Measurements from ENCODE around the gene CDKAL1.

CDKAL1 gene

DNA sequence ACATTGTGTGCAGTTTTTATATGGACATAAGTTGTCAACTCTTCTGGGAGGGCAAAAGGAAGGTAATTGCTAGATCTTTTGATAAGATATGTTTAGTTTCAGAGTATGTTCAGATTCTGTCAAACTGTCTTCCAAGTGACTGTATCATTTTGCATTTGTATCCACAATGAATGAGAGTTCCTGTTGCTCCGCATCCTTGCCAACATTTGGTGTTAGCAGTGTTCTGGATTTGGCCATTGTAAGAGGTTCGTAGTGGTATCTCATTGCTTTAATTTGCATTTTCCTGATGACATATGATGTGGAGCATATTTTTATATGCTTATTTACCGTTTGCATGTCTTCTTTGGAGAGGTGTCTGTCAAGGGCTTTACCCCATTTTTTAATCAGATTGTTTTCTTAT, 150.2 kb downstream of the CDKAL1 start:
- DNase-seq: no peak

DNA sequence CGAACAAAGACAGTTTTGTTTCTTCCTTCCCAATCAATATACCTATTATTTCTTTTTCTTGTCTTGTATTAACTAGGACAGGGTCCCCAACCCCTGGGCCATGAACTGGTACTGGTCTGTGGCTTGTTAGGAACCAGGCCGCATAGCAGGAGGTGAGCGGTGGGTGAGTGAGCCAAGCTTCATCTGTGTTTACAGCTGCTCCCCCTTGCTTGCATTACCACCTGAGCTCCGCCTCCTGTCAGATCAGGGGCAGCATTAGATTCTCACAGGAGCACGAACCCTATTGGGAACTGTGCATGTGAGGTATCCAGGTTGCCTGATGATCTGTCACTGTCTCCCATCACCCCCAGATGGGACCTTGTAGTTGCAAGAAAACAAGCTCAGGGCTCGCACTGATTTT, 151.9 kb downstream of the CDKAL1 start:
- no peak for DNase-seq

DNA sequence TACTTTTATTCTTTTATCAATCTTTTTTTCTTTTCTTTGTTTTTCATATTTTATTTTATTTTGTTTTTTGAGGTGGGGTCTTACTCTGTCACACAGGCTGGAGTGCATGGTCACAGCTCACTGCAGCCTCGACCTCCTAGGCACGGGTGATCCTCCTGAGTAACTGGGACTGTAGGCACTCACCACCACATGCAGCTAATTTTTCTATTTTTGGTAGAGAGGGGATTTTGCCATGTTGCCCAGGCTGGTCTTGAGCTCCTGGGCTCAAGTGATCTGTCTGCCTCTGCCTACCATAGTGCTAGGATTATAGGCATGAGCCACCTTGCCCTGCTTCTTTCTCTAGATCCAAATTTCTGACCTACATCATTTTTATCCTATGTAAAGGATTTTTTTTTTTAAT, 153.2 kb downstream of the CDKAL1 start:
- DNase-seq: no peak

DNA sequence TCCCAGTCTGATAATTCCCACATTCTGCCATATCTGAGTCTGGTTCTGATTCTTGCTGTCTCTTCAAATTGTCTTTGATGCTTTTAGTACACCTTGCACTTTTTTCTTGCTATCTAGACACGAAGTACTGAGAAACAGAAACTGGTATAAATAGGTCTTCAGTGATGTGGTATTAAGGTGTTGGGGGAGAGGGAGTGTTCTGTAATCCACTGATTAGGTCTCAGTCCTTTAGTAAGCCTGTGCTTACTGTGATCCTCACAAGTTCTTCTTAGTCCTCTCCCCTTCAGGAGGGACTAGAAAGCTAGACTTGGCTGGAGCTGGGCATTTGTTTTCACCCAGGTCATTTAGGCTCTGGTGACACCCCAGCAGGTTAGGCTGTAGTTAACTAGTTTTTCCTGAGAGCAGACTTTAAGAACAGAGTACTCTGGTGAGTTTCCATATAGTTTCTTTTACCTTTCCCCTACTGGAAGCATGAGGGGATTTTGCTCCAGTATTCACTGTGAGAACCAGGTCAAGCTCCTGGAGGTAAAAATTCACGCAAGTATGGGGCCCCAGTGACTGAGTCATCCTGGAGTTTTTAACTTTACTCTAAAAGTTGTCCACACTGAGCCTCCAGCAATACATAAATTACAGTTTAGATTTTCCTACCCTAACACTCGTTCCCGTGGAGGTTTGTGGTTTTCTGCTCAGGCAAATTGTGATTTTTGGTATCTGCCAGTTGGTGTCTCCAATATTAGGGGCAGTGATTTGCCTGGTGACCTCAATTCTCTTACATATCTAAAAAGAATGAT, 154.6 kb downstream of the CDKAL1 start:
- no peak for DNase-seq

DNA sequence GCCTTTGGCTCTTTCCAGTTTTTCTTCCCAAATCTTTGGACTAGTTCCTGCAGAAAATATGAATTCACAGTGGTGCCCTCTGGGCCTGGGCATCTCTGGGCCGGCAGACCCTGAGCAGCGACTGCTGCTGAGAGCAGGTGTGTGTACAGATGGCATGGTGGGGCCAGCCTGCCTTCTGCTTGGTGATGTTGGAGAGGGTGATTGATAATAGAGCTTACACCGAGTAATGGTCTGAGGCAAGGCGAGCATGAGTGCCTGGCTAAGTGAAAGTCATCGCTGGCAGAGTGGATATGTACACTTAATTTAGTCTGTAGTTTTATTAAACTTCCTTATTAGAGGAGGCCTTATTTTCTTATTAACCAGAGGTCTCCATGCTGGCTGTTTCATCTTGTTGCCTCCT, 156.9 kb downstream of the CDKAL1 start:
- no peak for DNase-seq

DNA sequence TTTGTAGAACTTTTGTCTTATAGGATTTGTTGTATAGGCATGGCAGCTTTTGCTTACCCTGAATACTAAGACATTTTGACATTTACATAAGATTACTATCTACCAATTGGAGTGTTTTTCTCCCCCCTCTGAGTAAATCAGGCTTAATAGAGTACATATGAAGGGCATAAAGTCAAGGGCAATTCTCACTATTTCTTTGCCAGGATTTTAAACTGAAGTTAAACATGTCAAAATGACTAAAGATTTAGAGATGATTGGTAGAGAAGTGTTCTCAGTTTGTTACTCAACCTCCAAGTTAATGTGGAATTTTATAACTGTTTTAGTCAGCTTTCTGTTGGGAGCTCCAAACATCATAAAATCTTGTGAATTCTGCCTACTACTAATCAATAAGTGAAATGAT, 157.8 kb downstream of the CDKAL1 start:
- DNase-seq: no peak

DNA sequence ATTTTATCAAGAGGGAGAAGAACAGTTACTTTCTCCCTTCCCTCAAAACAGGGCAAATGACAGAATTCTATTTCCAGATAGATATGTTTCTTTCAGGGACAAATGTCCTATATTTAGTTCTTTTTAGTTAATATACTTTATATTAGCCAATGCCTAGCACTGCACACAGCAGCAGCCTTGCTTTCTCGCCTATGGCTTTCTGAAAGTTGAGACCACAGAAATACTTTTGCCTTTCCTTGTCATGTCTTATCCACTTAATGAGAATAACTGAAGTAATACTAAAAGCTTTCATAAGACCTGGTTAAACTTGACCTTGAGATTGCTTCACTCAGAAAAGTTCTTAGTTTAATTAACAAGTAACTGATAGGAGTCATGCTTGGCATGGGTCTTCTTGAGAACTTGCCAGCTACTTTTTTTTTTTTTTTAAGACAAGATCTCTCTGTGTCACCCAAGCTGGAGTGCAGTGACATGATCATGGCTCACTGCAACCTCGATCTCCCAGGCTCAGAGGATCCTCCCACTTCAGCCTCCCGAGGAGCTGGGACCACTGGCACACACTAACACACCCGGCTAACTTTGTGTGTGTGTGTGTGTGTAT, 159.3 kb downstream of the CDKAL1 start:
- DNase-seq: no peak

DNA sequence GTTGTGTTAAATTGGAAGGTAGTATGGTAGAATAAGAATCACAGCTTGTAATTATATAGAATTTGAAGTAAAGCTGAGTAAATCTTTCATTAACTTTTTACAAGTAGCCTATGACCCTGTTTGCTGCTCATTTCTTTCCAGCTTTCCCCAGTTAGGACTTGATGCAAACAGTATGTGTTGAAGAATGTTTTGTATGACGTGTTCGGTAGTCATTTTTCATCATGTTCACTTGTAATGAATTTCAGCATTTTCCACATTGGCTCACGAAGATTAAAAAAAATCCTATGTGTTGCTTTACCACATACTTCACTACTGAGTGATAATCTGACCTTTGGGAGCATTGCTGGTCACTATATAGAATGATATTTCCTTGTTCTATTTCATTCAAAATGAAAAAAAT, 162.4 kb downstream of the CDKAL1 start:
- DNase-seq: no peak

DNA sequence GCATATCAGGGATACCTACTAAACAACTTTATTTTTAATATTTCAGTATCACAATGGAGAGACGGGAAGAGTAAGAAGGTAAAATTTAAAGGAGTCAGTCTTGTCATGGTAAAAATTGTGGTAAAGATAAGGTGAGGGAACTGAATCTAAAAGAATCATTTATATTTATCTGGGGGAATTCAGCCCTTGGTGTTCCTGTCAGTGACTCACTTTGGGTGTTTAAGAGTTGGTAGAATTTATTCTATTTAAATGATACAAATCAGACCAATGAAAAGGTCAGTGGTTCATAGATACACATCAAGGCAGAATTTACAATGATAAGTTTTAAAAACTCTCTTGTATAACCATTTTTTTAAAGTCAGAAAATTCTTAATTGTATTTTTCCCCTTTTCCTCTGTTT, 164.4 kb downstream of the CDKAL1 start:
- DNase-seq: no peak

DNA sequence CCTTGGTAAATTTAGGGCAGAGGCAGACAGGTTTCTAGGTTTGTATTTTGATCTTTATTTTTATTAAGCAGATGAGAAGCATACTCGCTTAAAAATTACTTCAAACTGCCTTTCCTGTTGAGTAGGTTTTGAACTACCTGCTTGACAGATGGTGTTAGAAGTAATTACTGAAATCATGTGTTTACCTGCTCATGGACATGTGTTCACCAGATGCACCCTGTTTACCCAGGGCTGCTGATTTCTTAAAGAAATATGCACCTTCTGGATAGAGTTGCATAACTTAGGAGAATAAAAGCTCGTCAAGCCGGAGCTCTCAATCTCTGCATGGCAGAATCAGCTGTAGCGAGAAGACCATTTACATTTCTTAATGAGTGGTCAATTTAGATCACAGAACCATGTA, 165.1 kb downstream of the CDKAL1 start:
- no peak for DNase-seq

DNA sequence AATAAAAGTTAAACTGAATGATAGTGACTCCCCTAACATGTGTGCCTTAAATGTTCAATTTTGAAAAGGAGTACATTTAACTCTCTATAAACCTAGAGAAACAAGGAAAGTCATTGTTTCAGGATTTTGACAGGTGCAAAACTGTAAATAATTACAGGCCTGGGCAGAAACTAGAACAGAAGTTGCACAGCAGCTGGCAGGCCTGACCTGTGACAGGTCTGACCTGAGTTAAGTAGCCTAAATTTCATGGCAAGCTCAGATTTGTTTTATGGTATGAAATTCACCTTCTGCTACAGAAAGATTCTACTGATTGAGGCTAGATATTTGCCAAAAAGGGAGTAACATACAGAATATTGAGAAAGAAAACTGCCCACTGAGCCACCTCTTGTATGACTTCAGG, 166.1 kb downstream of the CDKAL1 start:
- no peak for DNase-seq

DNA sequence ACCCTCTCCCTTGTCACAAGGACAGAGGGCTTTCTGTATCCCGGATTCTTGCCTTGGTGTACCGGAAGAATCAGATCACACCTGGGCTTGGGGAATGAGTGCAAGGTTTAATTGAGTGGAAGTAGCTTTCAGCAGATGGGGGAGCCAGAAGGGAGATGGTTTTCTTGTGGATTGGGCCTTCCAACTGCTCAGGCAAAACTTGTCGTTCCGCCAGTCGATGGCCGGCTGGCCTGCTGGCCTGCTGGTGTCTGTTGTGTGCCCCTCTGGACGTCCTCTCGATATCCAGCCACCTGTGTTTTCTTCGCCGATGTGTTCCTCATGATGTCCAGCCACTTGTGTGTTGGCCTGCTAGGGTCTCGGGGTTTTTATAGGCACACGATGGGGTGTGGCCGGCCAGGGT, 168.1 kb downstream of the CDKAL1 start:
- DNase-seq: no peak

DNA sequence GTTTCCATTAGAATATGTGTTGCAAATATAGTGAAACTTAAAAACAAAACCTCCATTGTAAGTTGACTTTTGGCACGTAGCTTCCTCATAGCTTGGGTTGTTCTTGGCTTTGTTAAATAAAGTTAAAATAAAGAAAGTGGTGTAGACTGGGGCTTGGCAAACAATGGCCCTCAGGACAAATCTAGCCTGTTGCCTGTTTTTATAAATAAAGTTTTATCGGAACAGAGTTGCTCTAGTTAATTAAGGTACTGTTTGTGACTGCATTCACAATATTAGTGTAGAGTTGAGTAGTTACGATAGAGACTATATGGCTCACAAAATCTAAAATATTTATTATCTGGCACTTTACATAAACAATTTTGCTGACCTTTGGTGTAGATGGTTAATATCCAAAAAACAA, 168.8 kb downstream of the CDKAL1 start:
- no peak for DNase-seq

DNA sequence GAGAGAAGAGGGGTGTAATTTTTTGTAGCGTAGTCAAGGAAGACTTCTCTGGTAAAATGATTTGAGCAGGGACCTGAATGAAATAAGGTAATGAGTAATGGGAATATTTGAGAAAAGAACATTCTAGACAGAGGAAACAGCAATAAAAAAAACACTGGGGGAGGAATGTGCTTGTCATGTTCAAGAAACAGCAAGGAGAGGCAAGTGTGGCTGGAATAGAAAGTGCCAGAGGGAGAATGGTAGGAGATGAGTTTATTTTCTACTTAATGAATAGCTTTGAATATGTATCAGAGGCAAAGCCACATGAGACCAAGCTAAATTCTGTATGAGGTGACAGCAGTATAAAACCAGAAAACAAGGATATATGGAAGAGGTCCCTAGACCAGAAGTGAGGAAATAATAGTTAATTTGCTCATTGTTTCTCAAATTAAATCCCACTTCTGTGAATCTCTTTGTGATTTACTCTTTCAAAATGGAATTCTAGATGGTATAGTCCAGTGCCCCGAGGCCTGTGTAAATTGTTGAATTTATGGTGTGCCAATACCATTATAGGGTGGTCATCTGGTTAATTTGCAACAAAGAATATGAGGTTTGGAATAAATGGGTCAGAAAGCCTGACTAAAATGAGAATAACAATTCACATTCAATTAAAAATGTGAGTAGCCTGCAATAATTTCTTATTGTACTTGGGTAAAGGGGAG, 170.2 kb downstream of the CDKAL1 start:
- DNase-seq: no peak

DNA sequence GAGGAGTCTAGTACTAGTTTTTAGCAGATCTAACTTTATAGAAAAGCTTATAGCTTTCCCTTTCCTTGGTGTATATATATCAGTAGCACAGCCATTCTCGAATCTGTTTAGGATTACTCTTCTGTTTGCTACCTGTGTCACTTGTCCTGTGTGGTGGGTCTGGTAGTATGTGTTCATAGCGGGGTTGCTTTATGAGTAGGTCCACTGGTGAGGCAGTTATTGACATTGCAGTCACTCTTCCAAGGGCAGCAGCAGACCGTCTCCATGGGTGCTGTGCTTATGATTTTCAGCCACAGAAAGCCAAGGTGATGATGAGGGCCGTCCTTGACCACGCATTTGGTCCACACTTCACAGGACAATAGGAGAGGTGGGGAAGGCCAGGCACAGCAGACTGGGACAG, 171.5 kb downstream of the CDKAL1 start:
- no peak for DNase-seq

DNA sequence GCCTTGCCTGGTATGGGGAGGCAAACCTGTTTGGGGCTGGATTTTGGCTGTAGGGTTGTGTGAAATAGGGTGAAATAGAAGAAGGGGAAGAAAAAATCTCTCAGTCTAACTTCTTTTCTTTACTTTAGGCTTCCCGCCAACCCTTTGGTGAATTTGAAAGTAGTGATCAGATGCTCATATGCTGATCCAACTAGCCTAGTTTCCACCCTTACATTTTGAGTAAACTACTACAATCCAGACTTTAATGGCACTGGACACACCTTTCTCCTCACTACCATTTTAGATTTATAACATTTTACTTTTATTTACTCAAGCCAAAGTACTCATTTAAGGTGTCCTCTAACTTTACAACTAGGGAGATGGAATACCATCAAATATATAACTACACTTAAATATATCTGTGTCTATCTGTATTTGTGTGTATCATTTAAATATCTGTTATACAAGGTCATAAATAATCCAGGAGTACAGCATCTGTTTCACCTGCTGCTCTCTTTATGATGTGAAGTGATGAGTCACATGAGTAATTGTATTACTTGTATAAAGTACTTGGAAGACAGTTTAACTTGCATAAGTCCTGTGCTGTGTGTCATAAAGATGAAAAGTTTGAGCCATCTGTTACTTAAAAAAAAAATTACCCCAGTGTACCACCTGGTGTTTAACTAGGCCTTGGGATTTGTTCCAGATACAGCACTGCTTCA, 172.1 kb downstream of the CDKAL1 start:
- no peak for DNase-seq

DNA sequence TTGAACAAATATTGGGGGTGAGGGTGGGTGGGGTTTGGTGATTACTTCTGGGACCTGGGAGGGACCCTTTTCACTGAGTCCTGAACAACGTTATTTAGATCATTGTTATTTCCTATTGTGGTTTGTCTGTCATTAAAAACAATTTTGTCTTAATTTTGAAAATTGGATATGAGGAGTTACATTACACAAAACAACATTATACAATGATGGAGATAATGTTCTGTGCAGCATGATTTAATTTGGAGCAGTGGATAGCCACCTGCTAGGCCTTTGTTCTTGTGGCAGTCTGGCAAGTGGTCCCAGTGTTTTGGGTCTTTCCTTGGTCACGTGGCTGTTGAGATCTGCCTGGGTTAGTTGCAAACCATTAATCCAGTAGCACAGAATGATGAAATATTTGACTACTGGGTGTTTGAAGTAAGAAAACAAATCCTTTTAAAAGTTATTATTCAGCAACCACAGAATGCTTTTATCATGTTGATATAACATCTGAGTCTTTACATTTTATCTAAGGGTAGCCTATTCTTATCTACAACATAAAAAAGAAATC, 172.8 kb downstream of the CDKAL1 start:
- DNase-seq: no peak

DNA sequence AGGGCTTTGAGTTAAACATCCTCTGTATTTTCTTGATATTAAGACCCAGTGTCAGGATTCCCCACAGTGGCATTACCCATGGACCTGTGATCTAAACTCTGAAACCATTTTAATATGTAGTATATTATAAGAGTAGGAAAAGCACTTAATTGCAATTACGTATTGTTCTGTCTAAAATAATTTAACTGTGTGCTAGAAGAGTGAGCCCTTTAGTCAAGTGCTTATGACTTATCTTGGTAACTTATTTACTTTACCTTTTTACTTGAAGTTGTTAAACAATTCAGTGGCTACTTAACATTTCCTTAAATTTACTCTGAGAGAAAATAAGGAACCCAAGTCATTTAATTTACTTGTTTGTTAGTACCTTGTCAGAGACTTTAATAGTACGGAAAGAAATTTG, 173.6 kb downstream of the CDKAL1 start:
- no peak for DNase-seq

DNA sequence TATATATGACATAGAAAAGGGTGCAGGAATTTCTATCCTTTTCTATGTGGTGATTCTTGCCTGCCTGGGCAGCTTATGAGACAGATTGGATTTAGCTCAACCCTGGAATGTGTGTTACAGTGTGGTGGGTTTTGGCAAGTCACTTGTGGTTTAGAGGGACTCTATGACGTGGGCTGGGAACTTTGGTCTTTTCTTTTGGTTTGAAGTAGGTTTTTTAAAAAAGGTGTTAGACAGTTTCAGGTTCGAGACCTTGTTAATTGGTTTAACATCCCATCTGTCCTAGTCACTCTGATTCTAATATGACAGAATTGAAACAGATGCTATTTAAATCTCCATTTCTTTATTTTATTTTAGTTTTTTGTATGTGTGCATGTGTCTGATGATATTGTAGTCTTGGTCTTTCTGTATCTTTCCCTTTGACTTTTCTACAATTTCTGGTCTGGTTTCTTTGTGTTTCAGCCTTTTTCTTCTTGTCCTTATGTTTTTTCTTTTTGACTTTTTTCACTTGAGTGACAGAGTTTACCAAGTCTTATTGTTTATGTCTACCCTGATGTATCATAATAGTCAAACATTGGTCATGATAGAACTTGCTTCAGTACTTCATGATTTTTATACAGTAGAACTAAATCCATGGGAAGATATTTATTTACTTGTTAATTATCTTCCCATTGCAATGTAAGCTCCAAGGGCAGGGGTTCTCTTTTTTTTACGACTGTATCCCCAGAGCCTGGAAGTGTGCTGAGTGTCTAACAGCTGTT, 174.3 kb downstream of the CDKAL1 start:
- peak; percentile 6 for DNase-seq

DNA sequence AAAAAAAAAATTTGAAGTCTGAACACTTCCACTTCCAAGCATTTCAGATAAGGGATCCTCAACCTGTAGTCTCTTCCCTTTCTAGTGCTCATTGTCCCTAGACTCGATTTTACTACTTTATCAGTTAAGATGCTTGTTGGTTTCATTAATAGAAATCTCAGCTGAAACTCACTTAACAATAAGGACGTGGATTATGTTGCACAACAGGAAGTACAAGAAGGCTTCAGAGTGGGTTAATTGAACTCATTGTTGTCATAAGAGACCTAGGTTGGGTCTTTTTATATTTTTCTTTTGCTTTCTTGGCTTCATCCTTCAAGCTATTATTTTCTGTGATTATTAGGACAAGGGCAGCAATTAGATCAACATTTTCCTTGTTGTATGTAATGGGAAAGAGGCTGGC, 175.2 kb downstream of the CDKAL1 start:
- DNase-seq: no peak

DNA sequence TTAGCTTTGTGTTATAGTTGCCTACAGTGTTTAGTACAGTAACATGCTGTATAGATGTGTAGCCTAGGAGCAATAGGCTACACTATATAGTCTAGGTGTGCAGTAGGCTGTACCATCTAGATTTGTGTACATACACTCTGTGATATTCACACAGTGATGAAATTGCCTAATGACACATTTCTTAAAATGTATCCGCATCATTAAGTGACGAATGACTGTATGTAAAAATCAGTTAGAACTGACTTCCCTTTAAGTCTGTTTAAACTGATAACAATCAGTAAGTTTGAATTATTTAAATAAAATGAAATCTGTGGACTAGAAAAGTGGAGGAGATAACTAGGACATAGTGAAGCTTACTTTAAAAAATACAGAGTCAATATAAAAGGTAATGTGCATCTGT, 176.1 kb downstream of the CDKAL1 start:
- no peak for DNase-seq

DNA sequence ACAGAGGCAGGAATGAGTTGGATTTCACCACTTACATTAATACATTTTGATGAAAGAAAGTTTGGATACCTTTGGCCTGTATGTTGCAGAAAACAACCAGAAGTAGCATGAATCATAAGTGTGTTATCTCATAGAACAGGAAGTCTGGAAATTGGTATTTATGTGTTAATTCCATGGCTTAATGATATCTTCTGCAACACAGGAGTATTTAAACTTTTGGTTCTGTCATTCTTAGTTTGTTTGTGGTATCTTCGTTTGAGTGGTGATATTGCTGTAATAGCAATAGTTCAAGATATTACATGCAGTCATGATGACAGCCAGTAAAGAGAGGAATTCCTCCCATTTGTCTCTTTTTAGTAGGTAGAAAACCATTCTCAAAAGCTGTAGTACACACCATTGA, 177.3 kb downstream of the CDKAL1 start:
- no peak for DNase-seq

DNA sequence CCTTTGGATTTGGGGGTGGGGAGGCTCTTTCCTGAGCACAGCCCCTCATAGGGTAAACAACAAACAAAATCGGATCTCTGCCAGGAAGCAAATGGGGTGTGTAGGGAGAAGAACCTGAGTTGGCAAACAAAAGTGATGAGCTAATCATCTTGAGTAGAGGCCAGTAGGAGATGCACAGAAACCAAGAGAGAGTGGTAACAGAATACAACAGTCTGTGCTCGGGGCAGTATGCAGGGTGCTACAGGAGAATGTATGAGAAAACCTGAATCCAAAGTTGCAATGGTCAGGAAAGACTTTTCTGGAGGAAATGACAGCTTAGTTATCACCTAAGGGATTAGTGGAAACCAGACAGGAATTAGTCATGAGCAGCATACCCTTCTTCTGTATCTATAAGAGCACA, 177.8 kb downstream of the CDKAL1 start:
- no peak for DNase-seq
